ENCODE data around the gene CGRRF1.

DNA sequence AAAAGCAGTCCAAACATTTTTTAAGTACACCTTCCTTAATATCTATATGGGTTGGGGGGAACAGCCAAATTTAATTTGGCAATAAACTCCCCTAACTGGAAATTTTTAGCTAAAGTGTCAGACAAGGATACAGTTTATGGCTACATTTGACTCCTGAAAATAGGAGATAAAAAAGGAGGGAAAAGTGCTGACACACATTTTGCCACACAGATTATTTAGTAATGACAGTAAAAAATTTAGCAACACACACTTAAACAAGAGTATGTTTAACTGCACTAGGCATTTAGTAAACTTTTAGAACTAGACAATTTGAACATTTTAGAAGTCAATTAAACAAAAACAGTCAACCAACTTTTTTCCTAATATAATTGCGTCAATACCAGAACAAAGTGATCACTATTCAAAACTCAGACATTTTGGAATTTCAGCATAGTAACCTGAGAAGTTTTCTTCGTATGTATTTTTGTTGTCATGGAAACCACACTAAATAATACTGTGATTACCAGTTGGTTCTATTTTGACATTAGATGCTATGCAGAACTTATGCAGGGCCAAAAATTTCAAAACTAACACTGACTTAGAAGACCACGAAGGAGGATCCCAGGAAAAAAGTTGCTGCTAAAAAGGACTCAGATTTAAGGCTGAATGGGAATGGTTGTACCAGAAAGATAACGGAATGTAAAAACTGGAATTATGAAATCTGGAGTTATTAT is 34.4 kb upstream of the CGRRF1 start:
- TF ChIP-seq TAF1 (IDR thresholded peaks at IDR 0.05; ENCODE audit: borderline replicate concordance, low read depth, low read length) = no peak
- no peak for TF ChIP-seq POLR2A (IDR thresholded peaks at IDR 0.05; ENCODE audit: low read depth, low read length)
- no peak for TF ChIP-seq POLR2AphosphoS5 (IDR thresholded peaks at IDR 0.05; ENCODE audit: low read depth, low read length)

Data from GM12892 (cell line).